OCI-LY3 (cell line): ENCODE results near the gene APOF.
"Not testable (repeated sequence)": the region's sequence is repeated elsewhere in the genome, so short reads cannot be mapped to it uniquely, and the experiment has no call there.

ENCODE experiments used
- CTCF ChIP-seq: fragments of 200-600, 300-600 bp; sonication (generic); IDR thresholded peaks from 2 replicates; pipeline ENCODE4 v1.5.1; 2014; ENCODE audit warnings: antibody characterized with exemption, low read length, low read depth
- EZH2phosphoT487 ChIP-seq: fragments of 200-600 bp; shearing (Covaris generic); IDR thresholded peaks from 2 replicates; pipeline ENCODE4 v1.6.1; 2018; ENCODE audit warnings: antibody characterized with exemption, mixed run types, low read depth

- TF ChIP-seq CTCF, EZH2phosphoT487: not testable (repeated sequence)
Observed at GRCh38 chr12:56401612-56402011, 39.0 kb upstream of the APOF start.
